ENCODE results near the gene AHNAK. TPM values are rescaled to one million over a fixed set of nuclear protein-coding genes. Genes with fewer than 3 reads are reported as not detected.

The AHNAK gene
- polyA plus RNA-seq, 12 donors, result 101 to 395 (median 301) TPM

DNA sequence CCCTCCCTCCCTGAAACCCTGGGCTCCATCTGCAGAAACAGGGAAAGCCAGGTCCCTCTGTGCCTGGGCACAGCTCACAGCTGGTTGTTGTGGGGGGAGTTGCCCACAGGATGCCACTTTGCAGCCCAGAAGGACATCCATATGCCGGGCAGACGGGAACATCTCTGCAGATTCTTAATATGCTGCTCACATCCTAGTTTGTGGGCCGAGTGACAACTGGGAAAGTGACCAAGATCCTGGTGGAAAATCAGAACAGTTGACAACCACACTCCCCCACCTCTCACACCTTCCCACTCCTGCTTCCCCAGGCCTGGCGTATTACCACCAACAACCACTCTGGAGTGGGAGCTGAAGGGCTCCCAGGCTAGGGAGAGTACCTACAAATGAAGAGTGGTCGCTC is 135.1 kb downstream of the AHNAK start:
- no peak for DNase-seq

GRCh38 chr11:62410972-62411371 is 135.6 kb downstream of the AHNAK start:
- no peak for DNase-seq

DNA sequence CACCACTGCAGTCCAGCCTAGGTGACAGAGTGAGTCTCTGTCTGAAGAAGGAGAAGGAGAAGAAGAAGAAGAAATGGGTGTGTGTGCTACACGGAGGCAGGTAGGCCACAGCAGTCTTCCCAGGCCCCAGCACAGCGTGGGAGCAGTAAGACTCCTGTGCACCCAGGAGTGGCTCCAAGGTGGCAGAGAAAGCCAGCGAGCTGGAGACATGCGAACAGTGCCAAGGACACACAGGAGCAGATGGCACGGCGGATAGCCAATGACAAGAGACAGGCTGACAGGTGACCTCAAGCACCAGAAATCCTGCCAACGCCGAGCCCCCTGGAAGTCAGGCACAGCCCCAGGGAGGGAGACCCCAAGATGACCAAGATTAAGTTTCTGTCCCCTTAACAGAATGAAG is 136.8 kb downstream of the AHNAK start:
- no peak for DNase-seq

DNA sequence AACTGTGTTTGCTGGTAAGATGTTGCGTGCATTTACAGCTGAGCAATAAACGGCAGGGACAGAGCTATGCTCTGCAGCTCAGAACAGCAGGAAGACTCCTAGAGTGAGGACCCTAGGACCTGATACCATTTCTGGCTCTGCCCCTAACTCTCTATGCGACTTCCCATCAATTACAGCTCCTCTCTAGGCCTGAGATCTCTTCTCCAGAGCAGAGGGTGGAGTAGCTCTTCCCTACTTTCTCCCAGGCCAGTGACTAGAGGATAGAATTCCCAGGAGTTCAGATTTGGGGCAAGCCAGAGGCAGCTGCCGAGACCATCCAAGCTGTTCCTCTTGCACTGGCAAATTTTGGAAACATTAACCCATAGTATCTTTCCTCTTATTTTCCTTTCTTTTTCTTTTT is 140.6 kb downstream of the AHNAK start:
- no peak for DNase-seq

DNA sequence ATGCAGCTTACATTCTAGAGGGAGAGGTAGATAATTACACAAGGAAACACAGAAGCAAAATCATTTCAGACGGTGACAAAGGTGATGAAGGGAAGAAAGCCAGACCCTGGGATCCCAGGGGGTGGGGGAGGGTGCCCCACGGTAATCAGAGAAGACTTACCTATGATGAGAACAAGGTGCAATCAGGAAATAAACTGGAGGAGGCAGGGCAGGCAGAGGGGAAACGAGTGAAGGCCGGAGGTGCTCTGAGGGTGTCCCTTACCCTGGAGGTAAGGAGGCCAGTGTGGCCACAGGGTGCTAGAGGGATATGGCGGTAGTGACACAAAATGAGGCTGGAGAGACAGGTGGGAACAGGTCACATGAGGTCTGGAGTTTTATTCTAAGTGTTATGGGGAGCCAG is 141.7 kb downstream of the AHNAK start:
- DNase-seq, result no peak

- DNase-seq, result no peak
These were observed 142.2 kb downstream of the AHNAK start for GRCh38 chr11:62404435-62404834.

DNA sequence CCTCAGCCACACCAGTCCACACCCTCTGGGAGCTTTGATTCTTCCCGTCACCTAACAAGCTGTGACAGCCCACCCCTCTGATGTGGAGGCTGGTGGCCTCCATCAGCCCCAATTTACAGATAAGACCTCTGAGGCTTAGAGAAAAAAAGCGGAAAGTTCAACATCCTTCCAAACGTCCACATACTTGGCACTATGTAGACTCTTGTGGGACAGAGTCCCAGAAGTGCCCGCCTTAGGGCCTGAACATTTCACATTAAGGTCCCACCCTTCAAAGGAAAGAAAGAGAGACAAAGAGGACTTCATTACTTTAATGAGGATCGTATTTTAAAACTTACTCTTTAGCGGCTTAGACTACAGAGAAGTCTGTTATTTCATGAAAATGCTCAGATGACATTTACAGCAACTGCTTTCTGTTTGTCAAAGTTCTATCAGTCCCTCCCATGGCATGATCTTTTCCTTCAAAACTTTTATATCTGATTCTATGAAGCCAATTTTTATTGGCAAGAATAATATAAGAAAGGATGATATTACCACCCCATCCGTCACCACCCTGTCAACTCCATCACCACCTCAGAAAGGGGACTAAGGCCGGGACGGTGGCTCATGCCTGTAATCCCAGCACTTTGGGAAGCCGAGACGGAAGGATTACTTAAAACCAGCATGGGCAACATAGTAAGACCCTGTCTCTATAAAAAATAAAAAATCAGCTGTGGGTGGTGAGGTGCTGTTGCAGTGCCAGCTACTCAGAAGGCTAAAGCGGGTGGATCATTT is 143.5 kb downstream of the AHNAK start:
- DNase-seq, result no peak

- no peak for DNase-seq
These were observed 144.2 kb downstream of the AHNAK start for GRCh38 chr11:62402226-62402959.

DNA sequence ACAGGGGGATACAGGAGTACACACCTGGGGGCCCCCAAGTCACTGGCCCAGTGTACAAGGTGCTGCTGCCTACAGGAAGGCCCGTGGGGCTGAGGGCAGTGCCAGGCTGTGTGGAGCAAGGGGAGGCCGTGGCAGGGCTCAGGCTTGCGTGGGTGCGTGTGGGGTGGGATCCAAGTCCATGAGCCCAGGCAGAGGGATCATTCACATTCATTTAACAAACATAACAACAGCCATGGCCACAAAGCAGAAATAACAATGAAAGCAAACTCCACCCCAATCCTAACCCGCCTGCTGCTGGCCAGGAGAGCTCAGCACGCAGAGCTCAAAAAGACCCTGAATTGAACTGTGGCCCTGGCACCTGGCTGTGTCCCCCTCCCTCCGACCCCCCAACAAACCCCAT is 144.8 kb downstream of the AHNAK start:
- no peak for DNase-seq

- no peak for DNase-seq
These were observed 145.2 kb downstream of the AHNAK start for GRCh38 chr11:62401356-62401755.

GRCh38 chr11:62400760-62401159 is 145.8 kb downstream of the AHNAK start:
- DNase-seq, result peak; percentile 93

DNA sequence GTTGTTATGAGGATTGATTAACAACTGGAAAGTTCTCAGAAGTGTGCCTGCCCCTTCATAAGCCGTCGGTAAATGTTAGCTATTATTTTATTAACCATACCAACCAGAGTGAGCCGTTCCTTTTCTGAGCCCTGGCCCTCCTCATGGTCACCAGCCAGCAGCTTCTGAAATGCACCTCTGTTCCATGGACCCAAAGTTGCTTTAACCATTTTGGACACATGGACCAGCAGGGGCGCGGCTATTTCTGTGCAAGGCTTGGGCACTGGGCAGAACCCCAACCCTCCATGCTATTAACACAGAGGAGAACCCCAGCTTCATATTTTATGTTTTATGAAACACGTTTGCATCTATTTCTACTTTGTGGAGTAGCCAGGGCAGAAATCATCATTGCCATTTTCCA is 146.3 kb downstream of the AHNAK start:
- DNase-seq, result no peak

DNA sequence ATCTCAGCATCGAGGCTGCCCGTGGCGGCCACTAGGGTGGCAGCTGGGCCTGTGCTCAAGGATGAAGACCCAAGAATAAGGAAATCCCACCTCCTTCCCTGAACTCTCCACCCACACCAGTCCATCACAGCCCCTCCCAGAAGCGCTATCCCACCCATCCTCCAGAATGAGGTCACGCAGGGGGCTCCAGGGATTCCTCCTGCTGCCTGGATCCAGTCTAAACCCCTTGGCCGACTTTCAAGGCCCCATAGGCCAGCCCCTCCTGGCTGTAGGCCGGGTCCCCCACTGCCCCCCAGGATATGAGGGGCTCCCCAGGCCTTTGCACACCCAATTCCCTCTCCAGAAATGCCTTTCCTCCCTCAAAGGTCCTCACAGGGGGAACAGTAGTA is 146.7 kb downstream of the AHNAK start:
- DNase-seq, result peak; percentile 89

GRCh38 chr11:62399172-62399877 is 147.3 kb downstream of the AHNAK start:
- DNase-seq, result no peak

- DNase-seq, result peak; percentile 34
These were observed 148.3 kb downstream of the AHNAK start for GRCh38 chr11:62398011-62398994.

DNA sequence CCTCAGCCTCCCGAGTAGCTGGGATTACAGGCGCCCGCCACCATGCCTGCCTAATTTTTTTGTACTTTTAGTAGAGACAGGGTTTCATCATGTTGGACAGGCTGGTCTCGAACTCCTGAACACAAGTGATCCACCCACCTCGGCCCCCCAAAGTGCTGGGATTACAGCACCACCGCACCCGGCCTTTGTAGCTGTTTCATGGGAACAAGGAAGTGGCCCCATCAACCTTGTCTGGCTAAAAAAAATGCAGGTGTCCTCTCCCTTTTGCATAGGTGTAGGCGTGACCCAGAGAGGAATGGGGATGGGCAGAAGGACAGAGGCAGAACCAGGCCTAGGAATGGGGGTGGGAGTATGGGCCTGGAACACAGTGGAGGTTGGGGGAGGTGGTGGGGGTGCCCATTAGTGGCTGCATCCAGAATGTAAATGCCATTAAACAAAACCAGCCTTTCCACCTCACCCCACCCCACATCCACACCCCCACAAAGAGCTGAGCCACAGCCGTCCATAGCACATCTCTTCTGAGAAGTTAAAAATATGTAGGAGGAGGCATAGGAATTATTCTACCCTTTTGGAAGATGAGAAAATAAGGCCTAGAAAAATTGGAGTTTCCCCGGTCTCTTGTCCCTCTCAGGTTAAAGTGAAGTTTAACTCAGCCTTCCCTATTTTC is 150.6 kb downstream of the AHNAK start:
- DNase-seq, result no peak

DNA sequence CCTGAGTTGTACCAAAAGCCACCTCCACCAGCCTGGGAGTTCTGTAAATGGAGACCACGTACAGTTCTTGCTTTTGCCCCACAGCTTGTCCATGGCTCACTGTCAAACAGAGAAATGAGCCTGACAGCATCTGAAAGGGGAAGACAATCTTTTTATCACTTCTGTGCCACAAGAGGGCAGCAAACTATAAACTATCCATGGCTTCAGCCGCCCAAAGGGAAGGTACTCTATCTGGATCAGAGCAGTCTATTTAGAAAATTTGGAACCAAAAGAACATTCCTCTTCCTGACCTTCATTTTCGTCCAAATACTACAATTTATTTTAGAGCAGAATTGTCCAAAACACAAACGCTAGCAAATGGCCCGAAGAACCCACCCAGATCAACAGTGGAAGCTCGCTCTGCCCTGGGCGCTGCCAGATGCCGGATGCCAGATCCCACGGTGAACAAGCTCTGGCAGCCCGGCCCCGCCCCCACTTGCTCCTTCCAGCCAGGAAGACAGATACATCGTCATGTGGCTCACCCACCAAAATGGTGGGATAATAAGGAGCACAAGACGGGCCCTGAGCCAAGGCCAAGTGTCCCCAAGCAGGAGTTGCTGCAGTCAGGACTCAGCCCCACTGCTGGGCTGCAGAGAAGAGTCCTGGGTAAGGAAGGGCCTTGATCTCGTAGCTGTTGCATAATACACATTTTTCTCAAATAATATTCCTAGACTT is 151.6 kb downstream of the AHNAK start:
- peak; percentile 91 for DNase-seq

DNA sequence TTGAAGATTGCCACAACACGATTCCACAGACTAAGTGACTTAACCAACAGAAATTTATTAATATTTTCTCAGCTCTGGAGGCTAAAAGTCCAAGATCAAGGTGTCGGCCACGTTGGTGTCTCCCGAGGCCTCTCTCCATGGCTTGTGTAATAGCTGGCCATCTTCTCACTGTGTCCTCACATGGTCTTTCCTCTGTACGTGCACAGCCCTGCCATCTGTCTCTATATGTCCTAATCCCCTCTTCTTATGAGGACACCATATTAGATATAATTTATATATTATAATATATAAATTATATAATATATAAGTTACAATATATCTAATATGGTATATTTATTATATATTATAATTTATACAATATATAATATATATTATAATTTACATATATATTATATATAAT is 152.9 kb downstream of the AHNAK start:
- DNase-seq, result no peak

DNA sequence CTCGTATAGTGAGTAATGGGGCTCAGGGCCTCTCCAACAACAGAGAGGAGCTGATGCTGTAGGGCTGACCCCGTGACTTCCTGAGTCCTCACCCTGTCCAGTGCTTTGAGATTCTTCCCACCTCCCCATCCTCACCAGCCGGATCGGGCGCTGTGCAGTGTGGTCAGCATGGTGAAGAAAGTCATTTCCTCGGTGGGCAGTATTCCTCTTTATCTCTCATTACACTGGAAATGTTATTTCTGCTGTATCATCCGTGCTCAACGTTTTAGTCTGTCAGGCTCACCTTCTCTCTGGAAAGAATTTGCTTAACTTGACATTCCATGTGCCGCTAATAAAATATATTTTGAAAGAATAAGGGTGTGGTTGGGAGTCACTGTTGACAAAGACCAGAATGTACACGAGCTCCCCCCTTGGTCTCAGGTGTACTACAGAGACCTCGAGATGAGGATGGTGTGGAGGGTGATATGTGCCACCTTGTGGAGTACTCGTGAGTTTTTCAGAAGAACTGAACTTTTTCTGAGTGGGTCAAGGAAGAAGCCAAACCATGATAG is 153.5 kb downstream of the AHNAK start:
- no peak for DNase-seq

GRCh38 chr11:62392506-62392905 is 154.1 kb downstream of the AHNAK start:
- no peak for DNase-seq
